HG03457 (cell line): ENCODE results near the gene TLE1.
"Not testable (repeated sequence)": the region's sequence is repeated elsewhere in the genome, so short reads cannot be mapped to it uniquely, and the experiment has no call there.

ENCODE experiments used
- ATAC-seq: cut with Tn5 transposase; IDR thresholded peaks from one replicate; pipeline ENCODE4 v1.9.1; 2021; ENCODE audit warnings: moderate number of reproducible peaks; ENCODE audit not compliant: unreplicated experiment

TLE1 gene

DNA sequence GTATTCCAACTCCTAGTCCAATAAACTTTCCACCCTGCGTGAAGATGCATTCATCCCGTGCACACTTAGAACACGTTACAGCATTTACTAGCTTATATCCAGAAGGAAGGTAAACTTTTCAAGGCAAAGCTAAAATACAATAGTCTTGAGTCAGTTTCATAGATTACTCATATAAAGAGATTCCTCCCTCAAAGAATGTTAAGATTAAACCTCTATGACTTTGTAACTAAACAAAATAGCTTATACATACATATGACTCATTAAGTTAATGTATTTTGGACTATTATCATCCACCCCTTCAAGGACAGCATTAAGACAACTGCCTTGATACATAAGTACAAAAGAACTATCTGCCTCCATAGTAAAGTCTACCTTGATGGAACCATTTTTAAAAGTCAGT lies 36.1 kb downstream of the TLE1 start:
- ATAC-seq = no peak

DNA sequence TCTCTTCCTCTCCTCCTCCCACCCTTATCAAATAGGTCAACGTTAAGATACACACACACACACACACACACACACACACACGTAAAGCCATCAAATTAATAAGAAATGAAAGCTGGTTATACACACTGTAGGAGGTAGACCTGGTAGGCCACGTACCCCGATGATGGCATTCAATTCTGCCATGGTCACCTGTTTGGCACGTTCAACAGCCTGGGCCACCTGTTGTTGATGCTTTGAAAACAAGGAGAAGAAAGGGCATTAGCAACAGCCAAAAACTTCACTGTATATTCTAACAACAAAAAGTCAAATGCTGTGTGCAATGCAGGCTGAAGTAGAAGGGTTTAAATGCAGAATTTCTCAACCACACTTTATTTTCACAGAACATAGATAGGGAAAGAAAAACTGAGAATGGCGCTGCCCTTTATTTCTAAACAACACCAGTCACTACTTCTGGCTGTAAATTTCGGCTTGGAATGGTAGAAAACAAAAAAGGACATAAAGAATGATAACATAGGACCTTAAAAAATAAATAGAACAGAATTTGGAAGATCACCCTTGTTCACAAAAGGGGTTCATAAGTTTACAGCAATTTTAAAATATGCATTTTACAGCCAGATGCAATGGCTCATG lies 37.2 kb downstream of the TLE1 start:
- ATAC-seq = no peak

DNA sequence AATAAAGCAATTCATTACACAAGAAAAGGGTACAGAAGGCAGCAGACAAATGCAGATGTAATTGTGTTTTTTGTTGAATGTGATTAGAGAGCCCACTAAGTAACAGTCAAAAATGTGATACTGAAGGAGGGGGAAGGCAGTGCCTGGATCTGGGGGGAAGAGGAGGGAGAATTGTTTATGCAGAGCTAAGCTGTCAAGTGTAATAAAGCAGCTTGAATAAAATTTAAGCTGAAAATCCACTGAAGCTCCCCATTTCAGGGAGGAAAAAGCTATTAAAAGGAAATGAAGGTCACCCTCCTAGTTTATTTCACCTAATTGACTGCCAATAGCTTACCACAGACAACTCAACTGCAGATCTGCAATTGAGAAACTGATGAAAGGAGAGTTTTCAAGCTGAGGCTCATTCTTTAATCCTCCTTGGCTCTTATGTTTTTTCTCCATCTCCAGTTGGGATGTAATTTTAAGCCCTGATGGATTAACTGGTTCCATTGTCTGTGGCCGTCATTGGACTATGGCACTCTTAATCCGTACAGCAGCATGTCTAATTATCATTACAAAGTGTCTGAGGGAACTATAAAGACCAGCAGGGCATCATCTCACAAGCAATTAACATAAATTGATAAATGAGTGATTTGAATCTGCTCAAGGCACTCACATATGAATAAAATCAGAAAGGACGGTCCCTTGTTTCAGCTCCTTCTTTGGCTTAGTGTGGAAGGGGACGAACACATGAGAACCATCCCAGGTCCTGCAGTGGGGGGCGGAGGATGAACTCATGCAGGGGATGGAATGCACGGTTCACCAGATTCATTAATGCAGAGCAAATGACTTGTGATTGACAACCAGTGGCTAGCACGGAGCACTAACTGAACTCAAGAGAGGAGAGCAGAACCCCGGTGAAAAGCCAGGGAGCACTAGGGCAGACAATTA lies 38.5 kb downstream of the TLE1 start:
- no peak for ATAC-seq

DNA sequence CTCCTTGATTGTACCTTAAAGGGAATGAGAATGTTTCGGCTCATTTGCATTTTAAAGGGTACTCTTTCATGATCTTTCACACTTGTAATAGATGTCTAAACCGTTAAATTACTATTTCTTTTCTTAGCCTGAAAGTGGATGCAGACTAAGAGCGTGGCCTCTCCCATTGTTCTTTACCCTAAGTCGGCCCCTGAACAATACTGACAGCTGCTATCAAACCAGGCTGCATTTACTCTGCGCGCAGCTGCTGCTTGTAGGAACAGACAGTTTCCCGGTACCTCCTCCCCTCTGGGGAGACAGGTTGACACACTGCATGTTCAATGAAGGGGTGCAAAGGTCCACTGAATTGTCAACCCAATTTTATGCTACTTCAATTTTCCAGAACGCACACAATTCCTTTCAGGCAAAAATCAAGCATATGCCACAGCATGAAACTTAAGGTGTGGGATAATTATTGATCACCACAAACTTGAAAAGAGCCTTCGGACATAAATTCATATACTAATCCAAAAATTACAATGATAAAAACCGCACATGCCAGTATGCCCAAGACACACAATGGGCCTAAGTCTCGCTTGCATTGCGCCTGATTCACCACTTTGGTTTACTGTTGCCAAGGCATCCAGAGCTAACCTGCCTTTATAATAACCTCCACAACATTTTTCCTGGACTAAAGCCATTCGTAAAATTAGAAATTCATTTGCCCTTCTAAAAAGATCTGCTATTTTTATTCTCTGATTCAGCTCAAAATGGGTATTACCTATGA lies 39.7 kb downstream of the TLE1 start:
- no peak for ATAC-seq

DNA sequence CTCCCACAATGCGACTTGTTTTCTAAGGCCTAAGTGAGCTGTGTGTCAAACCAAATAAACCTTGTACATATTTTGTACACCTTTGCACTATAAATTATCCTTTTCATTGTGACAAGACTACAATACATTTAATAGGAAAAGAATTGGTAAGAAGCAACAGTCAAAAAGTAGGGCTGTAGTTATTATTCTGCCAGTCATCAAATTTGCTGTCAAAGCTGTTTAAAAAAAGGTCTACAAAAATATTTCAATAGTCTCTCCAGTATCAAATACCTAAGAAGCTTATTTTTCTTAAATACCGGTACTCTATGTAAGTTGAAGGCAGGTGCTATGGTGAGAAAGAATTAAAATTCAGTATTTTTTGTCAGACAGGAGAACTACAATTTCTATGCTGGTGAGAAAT lies 40.5 kb downstream of the TLE1 start:
- no peak for ATAC-seq

DNA sequence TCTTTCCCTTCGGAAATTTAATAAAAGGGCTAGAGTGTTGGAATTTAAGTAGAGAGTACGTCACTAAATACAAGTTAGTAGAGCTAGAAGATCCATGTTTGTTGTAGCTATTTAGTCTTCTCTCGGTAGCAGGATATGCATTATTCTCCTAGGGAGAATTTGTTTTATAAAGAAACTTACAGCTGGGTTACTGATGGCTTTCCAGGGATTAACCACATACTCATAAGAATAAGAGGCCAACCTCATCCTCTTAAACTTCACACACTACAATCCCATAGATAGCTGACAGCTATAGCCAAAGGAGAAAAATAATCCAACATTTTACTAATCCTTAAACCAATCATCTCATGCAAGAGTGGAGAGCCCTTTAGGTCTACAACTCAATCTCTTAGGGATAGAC lies 43.0 kb downstream of the TLE1 start:
- no peak for ATAC-seq

DNA sequence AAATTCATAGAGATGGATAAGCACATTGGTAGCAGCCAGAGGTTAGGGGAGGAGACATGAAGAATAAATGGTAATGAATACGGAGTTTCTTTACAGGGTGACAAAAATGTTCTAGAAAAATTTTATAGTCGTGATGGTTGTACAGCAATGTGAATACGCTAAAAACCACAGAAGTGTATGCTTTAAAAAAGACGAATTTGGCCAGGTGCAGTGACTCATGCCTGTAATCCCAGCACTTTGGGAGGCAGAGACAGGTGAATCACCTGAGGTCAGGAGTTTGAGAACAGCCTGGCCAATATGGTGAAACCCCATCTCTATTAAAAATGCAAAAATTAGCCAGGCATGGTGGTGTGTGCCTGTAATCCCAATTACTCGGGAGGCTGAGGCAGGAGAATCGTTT lies 44.8 kb downstream of the TLE1 start:
- ATAC-seq = not testable (repeated sequence)

DNA sequence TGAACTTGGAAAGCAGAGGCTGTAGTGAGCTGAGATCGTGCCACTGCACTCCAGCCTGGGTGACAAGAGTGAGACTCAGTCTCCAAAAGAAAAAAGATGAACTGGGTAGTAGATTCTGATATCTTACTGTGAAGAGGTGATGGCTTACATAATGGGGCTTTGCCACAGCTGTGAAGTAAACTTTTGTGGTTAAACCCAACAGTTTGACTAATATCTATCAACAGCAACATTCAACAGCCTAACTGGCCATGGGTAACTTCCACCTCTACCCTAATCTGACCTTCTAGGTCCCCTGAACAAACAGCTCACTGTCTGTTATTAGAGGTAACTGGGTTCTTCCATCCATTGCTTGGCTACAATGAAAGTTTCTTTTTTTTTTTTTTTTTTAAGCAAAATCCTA lies 52.1 kb downstream of the TLE1 start:
- no peak for ATAC-seq

DNA sequence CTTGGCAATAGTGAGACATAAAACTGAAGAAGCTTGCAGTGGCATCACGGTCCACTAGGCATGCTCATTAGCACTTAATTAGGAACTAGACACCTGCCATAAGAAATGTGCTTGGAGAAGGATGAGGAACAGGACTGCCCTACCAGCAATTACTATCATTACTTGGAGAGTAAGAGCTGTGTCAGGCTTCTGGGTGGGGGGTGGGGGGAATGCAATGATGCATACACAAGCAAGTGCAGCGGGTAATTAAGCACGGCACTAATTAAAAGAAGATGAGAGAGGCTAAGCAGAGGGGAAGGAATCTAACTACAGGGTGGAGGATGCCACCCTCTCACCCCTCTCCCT lies 53.1 kb downstream of the TLE1 start:
- ATAC-seq = no peak

DNA sequence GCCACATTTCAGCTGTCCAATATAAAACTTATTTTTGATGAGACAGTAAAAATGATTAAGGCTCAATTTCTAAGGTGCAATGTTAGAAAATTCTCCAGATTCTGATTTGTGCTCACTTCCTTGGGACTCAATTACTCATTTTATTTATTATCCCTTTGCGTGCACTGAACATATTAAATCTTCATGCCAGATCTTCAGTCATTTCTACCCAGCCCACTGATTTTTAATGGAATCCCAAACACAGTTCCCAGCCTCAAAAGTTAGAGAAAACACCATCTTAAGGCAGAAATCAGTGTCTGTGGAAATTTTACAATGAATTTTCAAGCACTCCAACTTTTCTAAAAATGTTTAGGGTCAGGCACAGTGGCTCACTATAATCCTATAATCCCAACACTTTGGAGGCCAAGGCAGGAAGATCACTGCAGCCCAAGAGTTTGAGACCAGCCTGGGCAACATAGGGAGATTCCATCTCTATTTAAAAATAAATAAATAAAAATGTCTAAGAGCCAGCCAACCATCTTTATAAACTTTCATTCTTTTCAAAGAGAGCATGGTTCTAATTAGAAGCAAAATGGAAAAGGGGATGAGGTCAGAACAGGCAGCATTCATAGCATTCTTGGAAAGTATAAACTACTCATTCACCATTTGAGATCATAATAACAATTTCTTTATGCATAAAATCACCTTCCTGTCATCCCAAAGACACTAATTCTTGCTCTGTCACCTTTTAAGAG lies 53.7 kb downstream of the TLE1 start:
- no peak for ATAC-seq

DNA sequence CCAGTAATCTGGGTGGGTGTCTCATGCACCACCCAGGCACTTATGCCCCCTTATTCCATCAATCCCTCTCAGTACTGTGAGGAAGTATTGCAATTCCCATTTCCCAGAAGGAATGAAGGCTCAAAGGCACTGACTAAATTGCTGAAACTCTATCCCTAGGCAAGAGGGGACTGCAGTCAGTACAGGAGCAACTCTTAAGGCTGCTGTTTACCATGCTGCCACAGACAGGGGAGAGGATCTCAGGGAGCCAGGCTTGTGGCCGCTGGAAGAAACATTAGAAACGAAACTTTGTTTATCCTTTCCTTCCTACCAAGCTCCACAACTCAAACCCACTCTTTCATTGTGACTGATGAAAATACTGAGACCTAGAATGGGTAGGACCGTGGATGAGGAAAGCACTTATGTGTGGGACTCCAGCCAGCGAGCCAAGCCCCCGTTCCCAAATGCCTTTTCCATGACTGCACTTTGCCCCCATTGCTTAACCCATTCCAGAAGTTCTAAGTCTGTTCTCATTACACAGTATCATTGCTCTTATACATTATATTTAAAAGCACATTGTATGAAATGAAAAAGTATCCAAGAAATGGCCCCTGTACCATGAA lies 54.3 kb downstream of the TLE1 start:
- no peak for ATAC-seq

DNA sequence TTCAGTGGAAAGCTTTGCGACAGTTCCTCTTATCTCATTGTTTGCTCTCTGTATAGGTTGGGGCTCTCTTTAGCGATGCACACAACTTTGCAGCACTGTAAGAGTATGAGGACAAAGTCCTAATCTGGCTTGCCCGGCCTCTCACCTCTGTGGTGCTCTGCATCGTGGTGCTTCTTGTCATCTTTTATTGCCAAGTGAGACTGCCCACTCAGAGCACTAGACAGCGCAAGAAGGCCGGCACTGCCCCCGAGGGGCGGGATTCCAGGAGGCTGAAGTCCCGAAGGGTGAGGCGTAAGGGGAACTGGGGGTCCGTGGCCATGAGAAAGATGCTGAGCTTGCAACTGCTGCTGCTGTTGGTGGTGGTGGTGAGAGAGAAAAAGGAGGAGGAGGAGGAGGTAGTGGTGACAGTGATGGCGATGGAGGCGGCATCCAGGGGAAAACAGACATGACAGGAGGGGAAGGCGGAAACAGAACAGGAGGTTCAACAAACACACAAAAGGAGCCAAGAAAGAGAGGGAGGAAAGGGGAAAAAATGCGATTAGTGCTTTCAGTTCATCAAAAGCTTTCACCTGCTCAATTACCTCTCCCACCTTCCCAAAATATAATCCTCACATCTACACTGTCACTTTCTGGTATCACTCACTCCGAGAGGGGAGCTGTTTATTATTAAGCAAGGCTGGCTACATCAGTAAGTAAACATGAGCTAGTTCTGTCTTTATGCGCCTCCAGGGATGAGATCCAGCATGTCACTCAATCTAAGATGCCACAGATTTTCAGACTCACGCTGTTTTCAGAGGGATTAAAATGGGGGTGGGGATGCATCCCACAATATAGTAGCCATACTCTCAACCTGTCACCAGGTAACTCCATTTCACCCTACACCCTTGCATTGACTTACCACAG lies 55.1 kb downstream of the TLE1 start:
- no peak for ATAC-seq

DNA sequence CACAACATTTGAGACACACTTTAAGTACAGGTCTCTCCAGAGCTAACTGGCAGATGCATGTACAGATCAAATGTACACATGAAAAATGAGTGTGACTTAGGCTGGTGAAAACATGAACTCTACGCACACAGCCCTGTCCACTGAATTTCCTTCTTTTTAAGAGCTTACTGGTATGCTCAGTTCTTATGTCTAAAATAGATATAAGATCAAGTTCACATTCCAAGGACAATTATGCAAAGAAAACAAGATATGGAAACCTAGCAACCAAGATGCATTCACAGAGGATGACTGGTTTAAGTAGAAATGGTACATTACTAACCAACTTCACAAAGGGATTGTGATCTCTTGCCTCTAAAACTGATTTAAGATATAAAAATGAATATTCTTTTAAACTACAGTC lies 56.7 kb downstream of the TLE1 start:
- no peak for ATAC-seq

DNA sequence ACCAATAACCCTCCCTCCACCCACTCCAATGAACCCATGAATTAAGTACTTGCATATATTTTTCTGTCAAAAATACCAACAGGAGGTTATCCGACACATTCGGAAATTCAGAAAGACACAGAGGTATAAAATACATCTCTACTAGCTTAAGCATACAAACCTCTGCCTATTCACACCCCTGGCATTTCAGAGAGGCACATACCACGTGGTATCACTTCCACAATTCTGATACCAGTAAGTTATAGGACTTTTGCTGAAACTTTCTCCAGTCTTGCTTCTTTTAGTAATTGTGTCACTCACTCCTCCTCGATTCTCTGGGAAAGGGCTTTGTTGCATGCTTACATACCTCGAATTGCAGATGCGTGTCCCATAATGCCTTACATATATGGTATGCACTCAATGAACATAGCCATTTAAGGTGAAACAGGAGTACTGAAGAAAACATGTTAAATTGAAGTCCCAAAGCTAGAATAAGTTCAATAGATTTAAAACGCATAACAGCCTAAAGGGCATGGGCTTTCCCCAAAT lies 58.1 kb downstream of the TLE1 start:
- ATAC-seq = no peak

DNA sequence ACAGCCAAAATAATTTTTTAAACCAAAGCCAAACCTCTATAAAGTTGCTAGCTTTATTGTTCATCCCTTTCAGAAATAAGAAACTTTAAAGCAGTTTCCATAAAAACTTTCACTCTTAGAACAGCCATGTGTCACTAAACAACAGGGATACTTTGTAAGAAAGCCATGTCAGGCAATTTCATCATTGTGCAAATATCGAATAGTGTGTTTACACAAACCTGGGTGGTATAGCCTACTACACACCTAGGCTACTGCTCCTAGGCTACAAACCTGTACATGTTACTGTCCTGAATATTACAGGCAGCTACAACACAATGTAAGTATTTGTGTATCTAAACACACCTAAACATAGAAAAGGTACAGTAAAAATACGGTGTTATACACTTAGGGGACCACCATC lies 59.9 kb downstream of the TLE1 start:
- ATAC-seq = no peak

DNA sequence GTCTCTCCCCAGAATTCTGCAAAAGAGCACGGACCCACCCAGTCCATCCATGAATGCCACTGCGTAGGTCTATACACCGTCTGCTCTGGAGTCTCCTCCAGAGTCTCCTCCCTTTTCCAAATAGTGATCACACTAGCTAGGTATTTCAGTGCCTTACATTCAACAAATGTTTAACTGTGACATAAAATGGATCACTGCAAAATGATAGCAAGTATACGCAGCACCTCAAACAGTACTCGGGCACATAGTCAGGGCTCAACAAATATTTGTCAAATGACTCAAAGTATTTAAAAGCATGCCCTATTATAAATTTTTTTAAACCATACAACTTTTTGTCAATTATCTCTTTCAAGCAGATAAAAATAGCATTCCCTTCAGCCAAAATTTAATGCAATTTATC lies 60.5 kb downstream of the TLE1 start:
- no peak for ATAC-seq

DNA sequence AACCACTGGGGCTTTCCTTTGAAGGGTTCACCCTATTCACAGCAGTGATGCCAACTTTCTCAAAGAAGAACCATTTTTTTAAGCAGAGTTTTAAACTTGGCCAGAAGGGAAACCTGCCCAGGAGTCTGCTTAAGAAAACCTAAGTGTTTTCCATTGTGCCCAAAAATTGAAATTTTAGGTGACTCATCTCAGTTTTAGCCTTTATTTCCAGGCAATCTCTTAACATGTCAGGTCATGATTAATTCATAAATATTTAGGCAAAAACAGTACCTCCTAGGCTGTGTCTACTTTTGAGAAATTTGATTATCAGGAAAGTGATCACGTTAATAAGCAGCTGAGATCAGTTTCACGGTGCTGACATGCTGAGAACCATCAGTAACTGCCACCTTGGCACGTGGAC lies 61.9 kb downstream of the TLE1 start:
- no peak for ATAC-seq

DNA sequence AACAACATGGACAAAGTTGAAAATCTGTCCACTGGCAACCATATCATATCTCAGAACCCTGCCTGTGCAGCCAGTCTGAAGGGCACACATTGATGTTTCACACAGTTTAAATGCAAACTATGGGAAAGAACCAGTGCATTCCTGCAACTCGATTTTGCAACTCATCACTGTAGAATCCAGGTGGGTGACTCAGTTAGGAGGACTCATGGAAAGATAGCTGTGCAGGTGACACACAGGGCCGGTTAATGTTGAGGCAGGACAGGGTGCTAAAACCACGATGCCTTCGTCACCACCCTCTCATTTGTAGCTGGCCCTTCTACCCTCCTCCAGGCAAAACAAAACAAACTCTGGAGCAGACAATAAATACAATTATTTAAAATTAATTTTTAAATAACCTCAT lies 62.8 kb downstream of the TLE1 start:
- no peak for ATAC-seq

DNA sequence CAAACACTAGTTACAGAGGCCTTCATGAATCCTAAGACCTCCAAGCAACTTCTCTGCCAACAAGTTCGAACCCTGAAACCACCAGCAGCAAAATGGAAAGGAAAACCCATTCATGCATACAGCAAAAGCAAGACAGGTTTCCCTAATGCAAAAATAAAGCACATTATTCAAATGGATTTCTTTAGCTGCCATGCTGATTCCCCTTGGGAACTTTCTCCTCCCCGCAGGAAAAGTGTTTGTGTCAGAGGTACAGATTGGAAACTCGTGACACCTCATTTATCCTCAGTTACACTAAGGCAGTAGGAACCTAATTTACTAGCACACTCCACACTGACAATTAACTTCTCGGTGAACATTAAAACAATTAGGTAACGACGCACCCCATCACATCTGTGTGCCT lies 63.4 kb downstream of the TLE1 start:
- ATAC-seq = no peak

DNA sequence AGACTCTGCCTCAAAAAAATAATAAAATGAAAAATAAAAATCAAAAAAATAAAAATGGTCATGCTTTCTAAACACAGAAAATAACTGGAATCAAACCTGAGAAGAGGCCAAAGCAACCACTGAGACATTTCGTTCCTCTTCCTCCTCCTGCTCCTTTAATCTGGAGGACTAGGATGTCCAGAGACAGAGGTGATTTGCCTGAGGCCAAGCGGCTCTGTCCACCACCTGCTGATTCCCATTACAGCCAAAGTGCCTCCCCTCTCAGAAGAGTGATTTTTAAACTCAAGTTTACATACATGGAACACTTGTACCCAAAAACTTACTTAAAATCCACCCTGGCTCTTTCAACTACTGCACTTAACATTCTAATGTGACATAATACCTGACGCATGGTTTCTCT lies 65.6 kb downstream of the TLE1 start:
- no peak for ATAC-seq
